Measurements from ENCODE around the gene KIF16B. TPM values are rescaled to one million over a fixed set of nuclear protein-coding genes. Genes with fewer than 3 reads are reported as not detected.

KIF16B gene
- total and polyA plus RNA-seq, 5 donors = 11.4 to 20.4 (median 17.3) TPM

DNA sequence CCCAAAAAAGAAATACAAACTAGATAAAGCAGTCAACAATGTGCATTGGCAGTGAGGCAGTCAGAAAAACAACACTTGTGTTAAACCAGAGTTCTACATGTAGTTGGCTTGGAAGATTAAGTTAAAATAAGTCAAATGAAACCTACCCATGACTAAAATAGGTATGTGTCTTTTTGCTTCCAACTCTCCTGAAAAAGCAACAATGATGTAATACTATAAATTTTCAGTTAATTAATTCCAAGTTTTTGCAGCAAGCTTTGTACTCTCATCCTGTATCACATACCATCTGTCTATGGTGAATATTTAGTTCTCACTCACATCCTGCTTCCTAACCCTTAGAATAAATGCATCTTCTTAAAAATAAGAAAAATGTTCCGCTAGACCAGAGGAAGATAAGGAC lies 261.5 kb downstream of the KIF16B start:
- Histone ChIP-seq H3K9me3 (ENCODE audit: control insufficient read depth, low read length) (no peaks in the 10 kb centered on the region), H3K27me3 (ENCODE audit: control insufficient read depth, insufficient read depth) (no peaks in the 10 kb centered on the region), H3K4me3 (ENCODE audit: low read length) (no peak overlapping the region), H3K27ac (ENCODE audit: low read length) (no peak overlapping the region), H3K4me1 (ENCODE audit: control insufficient read depth, insufficient read depth, low read length) (no peaks in the 10 kb centered on the region)
- DNase-seq (no peak), ATAC-seq (no peak)
- intact Hi-C loops (cut with DNase I) = no loop called here
- WGBS = 80% methylated on average over 1 of the region's 1 CpG

DNA sequence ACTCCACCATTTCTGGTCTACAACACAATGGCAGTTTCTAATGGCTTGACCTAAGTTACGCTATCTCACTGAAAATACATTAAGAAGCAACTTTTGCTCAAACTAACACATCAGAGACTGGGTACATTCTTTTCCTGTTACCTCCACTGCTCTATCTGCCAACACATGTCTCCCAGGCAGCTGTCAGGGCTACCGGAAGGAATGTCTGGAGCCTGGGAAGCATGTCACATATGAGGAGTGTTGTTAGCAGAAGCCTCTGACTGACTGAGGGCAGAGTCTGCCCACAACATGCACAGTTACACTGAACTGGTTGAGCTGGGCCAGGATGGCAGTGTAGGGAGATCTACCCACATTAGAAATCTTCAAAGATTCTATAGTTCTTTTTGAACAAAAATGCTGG lies 264.5 kb downstream of the KIF16B start:
- H3K9me3 ChIP-seq (ENCODE audit: control insufficient read depth, low read length) = no peaks in the 10 kb centered on the region
- H3K4me1 ChIP-seq (ENCODE audit: control insufficient read depth, insufficient read depth, low read length) = no peaks in the 10 kb centered on the region
- DNase-seq = no peak
- H3K27me3 ChIP-seq (ENCODE audit: control insufficient read depth, insufficient read depth) = no peaks in the 10 kb centered on the region
- ATAC-seq = no peak
- H3K27ac ChIP-seq (ENCODE audit: low read length) = no peak overlapping the region
- intact Hi-C loops (cut with DNase I) = no loop called here
- no peak overlapping the region for H3K4me3 ChIP-seq (ENCODE audit: low read length)
- 71% methylated on average over 2 of the region's 2 CpGs for WGBS

DNA sequence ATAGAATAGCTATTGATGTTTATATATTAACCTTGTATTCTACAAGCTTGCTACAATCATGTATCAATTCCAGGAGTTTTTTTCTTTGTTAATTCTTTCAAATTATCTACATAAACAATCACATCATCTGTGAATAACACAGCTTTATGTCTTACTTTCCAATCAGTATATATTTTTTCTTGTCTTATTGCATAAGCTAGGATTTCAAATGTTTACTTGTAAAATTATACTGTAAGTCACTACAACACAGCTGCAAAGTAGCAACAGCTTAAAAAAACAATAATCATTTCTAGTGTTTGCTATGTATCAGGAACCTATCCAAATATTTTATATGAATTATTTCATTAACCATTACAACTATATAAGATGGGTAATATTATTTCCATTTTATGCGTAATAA lies 270.4 kb downstream of the KIF16B start:
- Histone ChIP-seq H3K4me3 (ENCODE audit: low read length) (no peak overlapping the region), H3K9me3 (ENCODE audit: control insufficient read depth, low read length) (no peaks in the 10 kb centered on the region), H3K27me3 (ENCODE audit: control insufficient read depth, insufficient read depth) (no peaks in the 10 kb centered on the region), H3K4me1 (ENCODE audit: control insufficient read depth, insufficient read depth, low read length) (no peaks in the 10 kb centered on the region), H3K27ac (ENCODE audit: low read length) (no peak overlapping the region)
- intact Hi-C loops (cut with DNase I) = no loop called here
- WGBS = 50% methylated on average over 1 of the region's 1 CpG
- DNase-seq = no peak
- ATAC-seq = no peak

DNA sequence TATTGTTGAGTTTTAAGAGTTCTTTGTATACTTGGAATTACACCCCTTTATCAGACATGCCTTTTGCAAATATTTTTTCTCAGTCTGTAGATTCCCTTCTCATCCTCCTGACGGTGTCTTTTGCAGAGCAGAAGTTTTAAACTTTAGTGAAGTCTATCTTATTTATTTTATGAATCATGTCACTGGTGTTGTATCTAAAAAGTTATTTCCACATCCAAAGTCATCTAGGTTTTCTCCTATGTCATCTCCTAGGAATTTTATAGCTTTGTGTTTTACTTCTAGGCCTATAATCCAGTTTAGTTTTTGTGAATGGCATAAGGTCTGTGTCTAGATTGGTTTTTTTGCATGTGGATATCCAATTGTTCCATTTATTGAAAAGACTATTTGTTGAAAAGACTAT lies 271.3 kb downstream of the KIF16B start:
- H3K4me3 ChIP-seq (ENCODE audit: low read length) = no peak overlapping the region
- DNase-seq = no peak
- no peaks in the 10 kb centered on the region for H3K9me3 ChIP-seq (ENCODE audit: control insufficient read depth, low read length)
- no peak for ATAC-seq
- no peaks in the 10 kb centered on the region for H3K27me3 ChIP-seq (ENCODE audit: control insufficient read depth, insufficient read depth)
- no peaks in the 10 kb centered on the region for H3K4me1 ChIP-seq (ENCODE audit: control insufficient read depth, insufficient read depth, low read length)
- H3K27ac ChIP-seq (ENCODE audit: low read length) = no peak overlapping the region
- intact Hi-C loops (cut with DNase I) = no loop called here
- WGBS = 95% methylated on average over 1 of the region's 1 CpG

DNA sequence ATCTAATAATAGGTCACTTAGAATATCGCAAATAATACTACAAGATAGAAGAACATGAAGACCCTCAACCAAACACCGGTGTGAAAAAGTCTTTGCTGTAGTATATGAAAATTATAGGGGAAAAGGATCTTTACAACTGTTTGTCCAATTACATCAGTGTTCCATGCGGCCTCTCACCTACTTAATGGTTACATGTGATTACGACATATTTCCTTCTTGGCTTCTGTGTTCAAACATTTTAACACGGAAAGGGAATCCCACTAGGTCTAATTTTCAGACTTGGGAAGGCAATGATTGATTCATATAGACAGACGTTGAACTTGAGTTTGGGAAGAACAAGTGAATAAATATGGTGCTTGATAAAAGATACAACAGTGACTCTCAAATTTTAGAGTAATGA lies 273.4 kb downstream of the KIF16B start:
- H3K27me3 ChIP-seq (ENCODE audit: control insufficient read depth, insufficient read depth) = no peaks in the 10 kb centered on the region
- intact Hi-C loops (cut with DNase I) = no loop called here
- H3K9me3 ChIP-seq (ENCODE audit: control insufficient read depth, low read length) = no peaks in the 10 kb centered on the region
- H3K27ac ChIP-seq (ENCODE audit: low read length) = no peak overlapping the region
- DNase-seq (no peak), ATAC-seq (no peak)
- no peaks in the 10 kb centered on the region for H3K4me1 ChIP-seq (ENCODE audit: control insufficient read depth, insufficient read depth, low read length)
- H3K4me3 ChIP-seq (ENCODE audit: low read length) = no peak overlapping the region
- WGBS = 89% methylated on average over 6 of the region's 6 CpGs

DNA sequence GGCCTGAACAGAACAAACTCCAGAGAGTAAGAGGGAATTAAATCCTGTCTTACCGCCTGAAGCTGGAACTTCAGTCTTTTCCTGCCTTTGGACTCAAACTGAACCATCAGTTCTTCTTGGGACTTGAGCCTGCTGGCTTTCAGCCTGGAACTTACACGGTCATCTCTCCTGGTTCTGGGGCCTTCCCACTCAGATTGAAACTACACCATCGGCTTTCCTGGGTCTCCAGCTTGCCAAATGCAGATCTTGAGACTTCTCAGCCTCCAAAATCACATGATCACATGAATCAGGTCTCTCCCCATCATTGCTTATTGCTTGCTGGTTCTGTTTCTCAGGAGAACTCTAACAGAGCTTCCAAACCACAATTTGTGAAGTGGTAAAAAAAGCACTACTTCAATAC lies 276.3 kb downstream of the KIF16B start:
- Histone ChIP-seq H3K27me3 (ENCODE audit: control insufficient read depth, insufficient read depth) (no peaks in the 10 kb centered on the region), H3K27ac (ENCODE audit: low read length) (no peak overlapping the region), H3K4me1 (ENCODE audit: control insufficient read depth, insufficient read depth, low read length) (no peaks in the 10 kb centered on the region), H3K4me3 (ENCODE audit: low read length) (no peak overlapping the region), H3K9me3 (ENCODE audit: control insufficient read depth, low read length) (no peaks in the 10 kb centered on the region)
- ATAC-seq (no peak), DNase-seq (no peak)
- intact Hi-C loops (cut with DNase I) = no loop called here
- WGBS = 68% methylated on average over 3 of the region's 3 CpGs

DNA sequence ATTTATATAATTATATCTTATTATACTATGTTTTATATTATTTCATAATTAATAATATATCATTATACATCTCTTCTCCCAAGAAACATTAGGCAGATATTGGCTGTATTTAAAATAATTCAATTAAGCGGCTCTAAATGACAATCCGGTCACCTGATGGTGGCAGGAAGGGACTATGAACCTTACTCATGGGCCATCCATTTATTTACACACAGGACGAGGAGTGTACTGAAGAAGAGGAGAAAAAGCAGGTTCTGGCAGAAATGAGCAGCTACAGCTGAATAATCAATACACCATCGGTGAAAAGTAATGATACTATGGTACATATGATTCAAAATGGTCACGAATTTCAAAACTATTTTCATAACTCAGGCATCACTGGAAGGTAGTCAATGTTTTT lies 277.7 kb downstream of the KIF16B start:
- DNase-seq = no peak
- WGBS = 97% methylated on average over 5 of the region's 5 CpGs
- Histone ChIP-seq H3K27me3 (ENCODE audit: control insufficient read depth, insufficient read depth) (no peaks in the 10 kb centered on the region), H3K4me1 (ENCODE audit: control insufficient read depth, insufficient read depth, low read length) (no peaks in the 10 kb centered on the region), H3K27ac (ENCODE audit: low read length) (no peak overlapping the region), H3K9me3 (ENCODE audit: control insufficient read depth, low read length) (no peaks in the 10 kb centered on the region), H3K4me3 (ENCODE audit: low read length) (no peak overlapping the region)
- ATAC-seq = no peak
- intact Hi-C loops (cut with DNase I) = no loop called here

DNA sequence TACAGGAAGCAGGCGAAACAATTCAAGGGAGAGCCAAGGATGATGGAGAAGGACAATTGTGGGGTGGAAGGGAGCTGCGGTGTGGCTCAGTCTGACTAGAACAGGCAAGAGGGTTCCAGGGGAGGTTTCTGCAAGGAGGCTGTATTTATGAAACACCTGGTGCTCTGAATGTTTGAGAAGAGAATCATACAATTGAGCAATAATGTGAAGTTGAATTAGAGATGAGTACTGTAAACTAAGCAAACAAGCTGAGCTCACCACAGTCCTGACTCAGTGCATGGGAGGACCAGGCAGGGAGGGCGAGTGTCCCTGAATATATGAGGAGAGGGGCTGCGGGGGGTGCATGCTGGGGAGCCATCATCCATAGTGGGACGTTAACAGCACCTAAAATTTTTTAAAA lies 279.7 kb downstream of the KIF16B start:
- no peaks in the 10 kb centered on the region for H3K27me3 ChIP-seq (ENCODE audit: control insufficient read depth, insufficient read depth)
- H3K4me3 ChIP-seq (ENCODE audit: low read length) = no peak overlapping the region
- no peak for ATAC-seq
- no peak overlapping the region for H3K27ac ChIP-seq (ENCODE audit: low read length)
- DNase-seq = no peak
- H3K4me1 ChIP-seq (ENCODE audit: control insufficient read depth, insufficient read depth, low read length) = no peaks in the 10 kb centered on the region
- intact Hi-C loops (cut with DNase I) = no loop called here
- H3K9me3 ChIP-seq (ENCODE audit: control insufficient read depth, low read length) = no peaks in the 10 kb centered on the region
- 89% methylated on average over 5 of the region's 5 CpGs for WGBS

DNA sequence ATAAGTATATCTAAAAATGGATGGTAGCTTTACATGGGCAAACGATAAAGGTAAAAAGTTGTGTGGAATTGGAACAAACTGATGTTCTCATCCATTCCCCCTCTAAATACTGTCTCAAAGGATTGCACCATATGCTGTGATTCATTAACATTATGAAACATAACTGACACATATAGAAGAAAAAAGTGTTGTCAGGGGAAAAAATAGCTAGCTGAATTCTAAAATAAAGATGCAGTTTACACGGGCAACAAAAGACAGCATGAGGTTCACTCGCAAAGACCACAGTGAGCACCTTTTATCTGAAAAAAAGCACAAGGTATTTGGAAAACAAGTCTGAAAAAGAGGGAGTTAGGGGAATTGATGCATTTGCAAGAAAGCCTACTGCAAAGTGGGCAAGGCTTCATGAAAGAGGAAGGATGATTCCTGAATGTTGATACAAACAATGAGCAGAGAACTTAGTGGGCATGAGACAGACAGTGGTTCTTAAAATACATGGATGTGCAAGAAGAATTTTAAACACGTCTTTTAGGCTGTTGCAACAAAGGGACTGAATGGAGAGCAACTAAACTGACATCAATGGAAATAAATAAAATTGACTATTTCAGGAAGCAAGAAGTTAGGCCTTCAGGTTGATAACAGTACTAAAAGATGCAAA lies 280.9 kb downstream of the KIF16B start:
- ATAC-seq = no peak
- Histone ChIP-seq H3K27me3 (ENCODE audit: control insufficient read depth, insufficient read depth) (no peaks in the 10 kb centered on the region), H3K27ac (ENCODE audit: low read length) (no peak overlapping the region), H3K4me3 (ENCODE audit: low read length) (no peak overlapping the region), H3K4me1 (ENCODE audit: control insufficient read depth, insufficient read depth, low read length) (no peaks in the 10 kb centered on the region), H3K9me3 (ENCODE audit: control insufficient read depth, low read length) (no peaks in the 10 kb centered on the region)
- DNase-seq = no peak
- intact Hi-C loops (cut with DNase I) = no loop called here
- 80% methylated on average over 4 of the region's 4 CpGs for WGBS

DNA sequence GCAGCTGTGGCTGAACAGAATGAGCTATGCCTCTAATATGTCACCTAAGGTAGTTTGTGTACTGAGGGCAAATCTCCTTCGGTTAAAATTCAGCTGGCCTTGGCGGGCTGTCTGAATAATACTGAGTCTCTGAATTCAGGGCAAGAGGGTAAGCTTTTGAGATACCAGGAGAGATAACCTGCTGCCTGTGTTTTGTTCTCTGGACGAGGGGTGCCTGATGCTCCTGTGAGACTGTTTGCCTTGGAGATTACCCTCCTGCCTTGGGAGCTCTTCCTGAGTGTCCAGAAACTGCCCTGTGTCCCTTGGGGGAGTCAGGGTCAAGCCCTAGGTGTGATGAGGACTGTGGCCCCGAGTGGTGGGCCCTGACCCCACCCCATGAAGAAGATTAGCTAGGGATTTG lies 282.9 kb downstream of the KIF16B start:
- no peak overlapping the region for H3K27ac ChIP-seq (ENCODE audit: low read length)
- intact Hi-C loops (cut with DNase I) = no loop called here
- no peak for ATAC-seq
- 72% methylated on average over 4 of the region's 4 CpGs for WGBS
- no peak for DNase-seq
- H3K4me3 ChIP-seq (ENCODE audit: low read length) = no peak overlapping the region
- H3K4me1 ChIP-seq (ENCODE audit: control insufficient read depth, insufficient read depth, low read length) = no peaks in the 10 kb centered on the region
- no peaks in the 10 kb centered on the region for H3K27me3 ChIP-seq (ENCODE audit: control insufficient read depth, insufficient read depth)
- no peaks in the 10 kb centered on the region for H3K9me3 ChIP-seq (ENCODE audit: control insufficient read depth, low read length)

DNA sequence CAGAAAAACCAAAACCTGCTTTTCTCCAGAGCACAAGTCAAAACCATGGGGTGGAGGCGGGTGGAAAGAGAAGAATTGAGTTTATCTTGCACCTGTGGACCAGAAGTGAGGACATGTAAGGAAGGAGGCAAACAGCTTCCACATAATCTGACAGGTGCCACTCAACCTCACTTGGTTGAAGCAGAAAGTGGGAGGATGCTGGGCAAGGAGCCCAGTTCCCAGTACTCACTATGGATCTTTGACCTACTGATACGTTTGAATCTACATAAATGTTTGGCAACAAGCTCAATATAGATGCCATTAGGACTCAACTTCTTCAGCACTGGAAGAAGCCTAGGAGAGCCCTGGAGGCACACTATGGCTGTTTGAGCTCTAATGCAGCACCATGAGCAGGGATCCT lies 285.5 kb downstream of the KIF16B start:
- intact Hi-C loops (cut with DNase I) = no loop called here
- H3K27me3 ChIP-seq (ENCODE audit: control insufficient read depth, insufficient read depth) = no peaks in the 10 kb centered on the region
- 76% methylated on average over 2 of the region's 2 CpGs for WGBS
- no peak for DNase-seq
- H3K27ac ChIP-seq (ENCODE audit: low read length) = no peak overlapping the region
- ATAC-seq = no peak
- no peak overlapping the region for H3K4me3 ChIP-seq (ENCODE audit: low read length)
- no peaks in the 10 kb centered on the region for H3K4me1 ChIP-seq (ENCODE audit: control insufficient read depth, insufficient read depth, low read length)
- H3K9me3 ChIP-seq (ENCODE audit: control insufficient read depth, low read length) = no peaks in the 10 kb centered on the region

DNA sequence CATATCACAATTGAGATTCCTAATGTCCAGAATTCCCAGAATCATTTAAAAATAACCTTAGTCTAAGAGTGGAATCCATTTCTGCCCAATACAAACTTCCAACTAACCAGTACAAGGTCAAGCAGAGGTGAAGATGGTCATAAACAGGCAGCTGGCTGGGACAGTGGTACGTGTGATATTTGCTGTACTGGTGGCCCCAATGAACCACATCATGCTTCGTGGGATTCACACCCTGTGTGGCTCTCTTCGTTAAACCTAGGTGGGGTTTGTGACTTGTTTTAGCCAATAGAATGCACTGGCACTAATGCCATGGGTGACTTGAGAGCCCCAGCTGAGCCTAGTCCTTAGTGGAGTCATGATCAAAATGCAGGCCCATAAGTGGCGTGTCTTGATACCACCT lies 286.6 kb downstream of the KIF16B start:
- DNase-seq (no peak), ATAC-seq (no peak)
- H3K27ac ChIP-seq (ENCODE audit: low read length) = no peak overlapping the region
- H3K4me1 ChIP-seq (ENCODE audit: control insufficient read depth, insufficient read depth, low read length) = no peaks in the 10 kb centered on the region
- intact Hi-C loops (cut with DNase I) = no loop called here
- no peak overlapping the region for H3K4me3 ChIP-seq (ENCODE audit: low read length)
- WGBS = 93% methylated on average over 4 of the region's 4 CpGs
- no peaks in the 10 kb centered on the region for H3K27me3 ChIP-seq (ENCODE audit: control insufficient read depth, insufficient read depth)
- no peaks in the 10 kb centered on the region for H3K9me3 ChIP-seq (ENCODE audit: control insufficient read depth, low read length)

Data from right cardiac atrium (tissue), 5 donors.